Islet precursor cell (in vitro differentiated cells): Measurements from ENCODE around the gene PRKAR2B.

ENCODE experiments used
- DNase-seq: peaks from one replicate; pipeline ENCODE4 v3.0.0-alpha.2; 2018

PRKAR2B gene

DNA sequence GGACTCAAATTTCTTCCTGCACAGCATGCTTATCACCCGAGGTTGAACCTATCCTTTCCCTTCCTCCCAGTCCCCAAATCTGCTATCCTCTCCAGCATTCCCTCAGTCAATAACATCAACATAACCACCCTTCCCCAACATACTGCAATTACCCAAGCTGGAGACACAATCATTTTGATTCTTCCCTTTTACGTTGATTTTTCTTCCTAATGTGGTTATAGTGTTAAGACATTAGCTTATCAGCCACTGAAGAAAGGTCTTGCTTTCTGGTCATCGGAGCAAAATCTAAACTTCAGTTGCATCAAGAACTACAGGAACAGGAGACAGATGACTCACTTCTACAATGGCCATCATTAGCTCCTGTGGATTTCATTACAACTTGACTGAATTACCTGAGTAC, 120.8 kb downstream of the PRKAR2B start:
- no peak for DNase-seq

DNA sequence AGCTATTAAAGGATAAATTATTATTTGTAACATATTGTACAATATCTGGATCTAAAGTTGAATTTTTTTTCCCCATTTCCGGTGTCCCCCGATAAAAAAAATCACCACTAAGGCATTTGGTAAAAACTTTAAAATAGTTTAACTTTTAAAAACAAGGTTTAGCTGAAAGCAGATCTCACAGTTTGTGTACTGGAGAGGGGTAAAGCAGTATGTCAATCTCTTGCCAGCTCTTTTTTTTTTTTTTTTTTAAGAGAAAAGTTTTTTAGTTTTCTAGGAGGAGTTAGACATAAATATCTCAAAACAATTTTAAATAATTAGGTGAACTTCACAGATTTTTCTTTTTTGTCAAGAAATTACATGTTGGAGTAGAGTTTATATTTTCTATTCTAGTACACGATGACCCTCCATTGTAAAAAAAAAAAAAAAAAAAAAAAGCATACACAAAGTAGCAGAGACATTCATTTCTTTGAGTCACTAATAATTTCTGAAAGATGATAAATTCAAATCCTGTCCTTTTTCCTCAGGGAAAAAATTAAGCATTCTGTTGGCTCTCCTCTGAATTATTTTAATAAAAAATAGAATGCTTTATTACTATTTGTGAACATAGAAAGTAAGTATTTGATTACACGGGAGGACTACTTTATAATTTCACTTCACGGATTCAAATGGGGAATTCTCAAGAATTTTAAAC, 122.4 kb downstream of the PRKAR2B start:
- DNase-seq = no peak

DNA sequence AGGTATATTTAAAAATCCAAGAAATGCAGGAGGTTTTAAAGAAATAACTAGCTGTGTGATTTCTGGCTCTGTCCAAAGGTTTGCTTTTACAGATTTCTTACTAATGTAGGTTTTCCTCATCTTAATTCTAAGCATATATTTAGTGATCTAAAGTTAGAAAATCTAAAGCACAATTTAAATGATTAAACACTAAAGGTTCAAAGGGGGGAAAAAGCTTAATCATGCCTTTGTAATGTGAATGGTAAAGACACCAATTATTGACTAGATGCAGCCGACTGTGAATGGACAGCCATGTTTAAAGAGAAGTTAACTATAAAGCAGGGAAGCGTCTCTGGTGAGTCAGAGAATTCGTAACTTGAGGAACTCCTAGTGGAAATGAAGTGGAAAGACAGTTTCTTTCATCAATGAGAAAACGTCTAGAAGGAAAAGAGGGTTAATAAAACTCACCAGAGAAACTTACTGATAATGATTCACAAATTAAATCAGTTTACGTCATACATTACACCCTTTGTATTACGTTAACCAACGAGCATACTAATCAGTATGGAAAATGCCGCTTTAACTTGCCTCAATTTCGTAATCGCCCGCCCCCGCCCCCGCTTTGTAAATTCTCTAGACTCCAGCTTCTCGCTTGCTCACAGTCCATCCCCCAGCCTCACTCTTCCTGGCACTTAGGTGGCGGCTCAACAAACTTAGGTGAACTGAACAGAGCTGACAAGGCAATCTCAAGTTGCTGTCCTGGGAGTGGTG, 123.2 kb downstream of the PRKAR2B start:
- no peak for DNase-seq

- DNase-seq = peak; percentile 100
These were observed 124.0 kb downstream of the PRKAR2B start, which contains the start of gene HBP1 for GRCh38 chr7:107168233-107169119. HBP1 (plus strand) TSS chr7:107169003; CDS start chr7:107179894, 10,891 bp downstream.

GRCh38 chr7:107169120-107170050, 124.9 kb downstream of the PRKAR2B start:
- peak; percentile 99 for DNase-seq

- DNase-seq = no peak
These were observed 125.8 kb downstream of the PRKAR2B start for GRCh38 chr7:107170051-107170915.

GRCh38 chr7:107171496-107171895, 127.0 kb downstream of the PRKAR2B start:
- no peak for DNase-seq

DNA sequence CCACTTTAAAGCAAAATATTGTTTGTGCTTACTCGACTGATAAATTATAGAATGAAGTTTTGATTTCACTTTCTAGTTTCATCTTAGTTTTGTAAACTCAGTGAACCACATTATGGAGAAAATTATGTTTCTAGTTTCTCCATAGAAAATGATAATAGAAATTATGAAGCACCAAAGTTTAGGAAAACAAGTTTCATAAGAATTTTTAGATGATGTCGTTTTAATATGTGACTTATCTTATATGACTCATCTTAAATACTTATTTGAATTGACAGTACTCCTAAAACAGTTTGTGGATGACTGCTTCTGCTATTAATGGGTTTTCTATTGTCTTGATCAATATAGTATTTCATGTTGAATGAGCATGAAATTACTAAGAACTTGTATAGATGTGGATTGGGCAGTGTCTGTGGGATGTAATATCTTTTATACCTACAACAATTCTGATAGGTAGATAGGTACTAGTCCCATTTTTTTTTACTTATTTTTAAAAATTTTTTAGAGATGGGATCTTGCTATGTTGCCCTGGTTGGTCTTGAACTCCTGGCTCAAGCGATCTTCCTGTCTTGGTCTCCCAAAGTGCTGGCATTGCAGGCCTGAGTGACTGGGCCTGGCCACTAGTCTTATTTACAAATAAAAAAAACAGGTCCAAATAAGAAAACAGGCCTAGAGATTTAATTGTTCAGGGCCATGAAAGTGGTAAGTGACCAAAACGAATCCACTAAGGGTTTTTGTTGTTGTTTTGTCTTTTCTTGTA, 127.9 kb downstream of the PRKAR2B start:
- no peak for DNase-seq

- no peak for DNase-seq
These were observed 128.7 kb downstream of the PRKAR2B start for GRCh38 chr7:107173191-107173590.

DNA sequence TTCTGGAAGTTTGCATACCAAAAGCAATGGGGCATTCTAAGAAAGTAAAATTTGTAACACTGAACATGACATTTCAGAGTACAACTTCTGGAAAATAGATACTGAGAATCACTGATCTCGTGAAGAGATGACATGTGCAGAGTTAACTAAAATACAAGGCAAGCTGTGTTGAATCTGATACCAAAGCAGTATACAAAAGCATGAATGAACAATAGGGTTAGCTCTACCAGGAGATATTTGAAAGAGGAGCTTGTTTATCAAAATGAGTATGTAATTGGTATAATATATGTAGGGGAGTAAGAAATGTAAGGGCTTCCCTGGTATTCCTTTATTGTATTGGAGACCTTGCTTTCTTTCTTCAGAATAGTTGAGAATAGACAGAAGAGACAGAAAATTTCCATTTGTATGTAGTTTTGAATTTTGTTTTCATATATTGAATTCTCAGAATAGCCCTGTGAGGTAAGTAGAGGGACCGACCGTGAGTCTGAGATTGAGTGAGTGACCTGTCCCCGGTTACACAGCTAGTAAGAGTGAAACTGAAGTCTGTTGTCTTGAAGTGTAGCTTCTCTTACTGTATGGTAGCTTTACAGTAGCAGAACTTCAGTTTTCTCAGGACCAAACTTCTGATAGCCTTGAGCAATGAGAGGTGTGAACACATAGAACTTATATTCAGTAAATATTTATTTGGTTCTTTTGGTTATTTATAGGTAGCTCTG, 129.3 kb downstream of the PRKAR2B start:
- DNase-seq = no peak

DNA sequence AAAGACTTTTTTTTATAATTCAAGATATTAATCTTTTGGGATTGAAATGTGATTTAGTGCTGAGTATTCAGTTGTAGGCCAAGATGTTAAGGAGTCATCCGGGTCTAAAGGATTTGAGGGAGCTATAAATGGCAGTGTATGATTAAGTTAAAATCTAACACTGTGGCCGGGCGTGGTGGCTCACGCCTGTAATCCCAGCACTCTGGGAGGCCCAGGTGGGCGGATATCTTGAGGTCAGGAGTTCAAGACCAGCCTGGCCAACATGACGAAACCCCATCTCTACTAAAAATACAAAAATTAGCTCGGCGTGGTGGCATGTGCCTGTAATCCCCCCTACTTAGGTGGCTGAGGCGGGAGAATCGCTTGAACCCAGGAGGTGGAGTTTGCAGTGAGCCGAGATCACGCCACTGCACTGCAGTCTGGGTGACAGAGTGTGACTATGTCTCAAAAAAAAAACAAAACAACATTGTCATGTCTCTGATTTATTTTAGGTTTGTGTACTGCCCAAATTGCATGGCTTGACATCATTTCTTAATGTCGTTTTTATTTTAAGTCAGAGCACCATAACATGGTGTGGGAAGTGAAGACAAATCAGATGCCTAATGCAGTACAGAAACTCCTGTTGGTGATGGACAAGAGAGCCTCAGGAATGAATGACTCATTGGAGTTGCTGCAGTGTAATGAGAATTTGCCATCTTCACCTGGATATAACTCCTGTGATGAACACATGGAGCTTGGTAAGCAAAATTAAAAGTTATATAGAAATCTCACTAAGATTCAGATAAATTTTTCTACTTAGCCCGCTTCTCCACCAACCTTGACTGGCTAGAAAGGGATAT, 135.0 kb downstream of the PRKAR2B start:
- no peak for DNase-seq

DNA sequence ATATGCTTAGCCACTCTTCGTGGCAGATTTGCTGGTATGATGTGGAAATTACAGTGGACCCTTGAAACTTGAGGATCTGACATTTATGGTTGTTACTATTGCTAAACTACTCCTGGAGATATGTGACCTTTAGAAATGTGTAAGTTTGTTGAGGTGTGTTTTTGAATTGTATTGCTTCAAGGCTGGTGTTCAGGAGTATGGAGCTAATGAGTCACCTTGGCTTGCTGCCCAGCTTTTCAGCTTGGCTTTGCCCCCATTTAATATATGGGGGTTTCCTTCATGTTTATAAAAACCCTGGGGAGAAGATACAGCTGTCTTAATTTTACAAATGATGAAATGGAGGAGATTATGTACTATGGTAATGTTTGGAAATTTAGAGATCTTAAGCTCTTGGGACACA, 135.9 kb downstream of the PRKAR2B start:
- no peak for DNase-seq

GRCh38 chr7:107181172-107181571, 136.7 kb downstream of the PRKAR2B start:
- no peak for DNase-seq

GRCh38 chr7:107185716-107186115, 141.2 kb downstream of the PRKAR2B start:
- DNase-seq = no peak

- no peak for DNase-seq
These were observed 141.7 kb downstream of the PRKAR2B start for GRCh38 chr7:107186240-107186639.

DNA sequence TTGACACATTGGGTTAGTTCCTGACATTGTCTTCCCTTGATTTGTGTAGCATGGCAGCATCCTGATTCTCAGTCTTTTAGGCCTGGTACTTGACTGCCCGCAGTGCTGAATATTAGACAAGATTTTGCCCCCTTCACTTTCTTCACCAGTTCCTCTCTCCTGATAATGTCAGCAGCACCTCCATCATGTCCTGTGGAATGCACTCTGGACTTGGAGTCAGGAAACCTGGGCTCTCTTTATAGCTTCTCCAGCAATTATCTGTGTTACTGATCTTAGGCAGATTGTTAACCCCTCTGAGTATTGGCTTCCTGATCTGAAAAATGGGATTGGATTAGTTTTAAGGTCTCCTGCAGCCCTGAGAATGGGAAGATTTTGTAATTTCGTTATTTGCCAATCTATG, 143.3 kb downstream of the PRKAR2B start:
- no peak for DNase-seq

DNA sequence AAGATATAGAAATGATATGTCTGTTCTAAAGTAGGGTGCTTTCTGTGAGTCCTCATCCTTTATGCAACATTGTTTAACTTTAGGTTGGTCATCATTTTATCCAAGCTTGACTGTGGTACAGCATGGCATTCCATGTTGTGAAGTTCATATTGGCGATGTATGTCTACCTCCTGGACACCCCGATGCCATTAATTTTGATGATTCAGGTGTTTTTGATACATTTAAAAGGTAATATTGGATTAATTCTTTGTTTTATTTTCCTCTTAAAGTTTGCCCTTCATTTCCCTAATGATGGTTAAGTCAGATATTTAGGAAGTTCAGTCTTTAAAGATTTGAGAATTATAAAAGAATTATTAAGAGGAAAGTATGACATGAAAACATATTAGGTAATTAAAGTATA, 145.6 kb downstream of the PRKAR2B start:
- DNase-seq = no peak

DNA sequence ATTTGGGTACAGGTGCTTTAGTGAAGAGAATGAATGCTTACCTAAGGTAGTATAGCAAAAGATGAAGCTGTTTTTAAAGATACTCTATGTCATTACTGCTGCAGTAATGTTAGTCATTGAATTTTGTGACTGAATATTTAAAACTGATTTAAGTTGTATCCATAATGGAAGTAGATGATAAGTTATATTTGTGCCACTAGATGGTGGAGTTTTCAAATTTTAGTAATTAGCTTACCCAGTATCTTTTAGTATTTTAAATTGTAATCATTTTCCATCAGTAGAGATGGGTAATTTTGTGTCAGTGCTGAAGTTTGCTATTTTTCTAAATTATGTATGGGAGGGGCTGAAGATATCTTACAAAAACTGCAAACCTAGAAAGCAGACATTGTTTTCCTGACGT, 149.5 kb downstream of the PRKAR2B start:
- DNase-seq = no peak
